Breast epithelium (tissue), 4 donors: ENCODE results near the gene LPCAT2. TPM values are rescaled to one million over a fixed set of nuclear protein-coding genes. Genes with fewer than 3 reads are reported as not detected.

Experiments used
- DNase-seq, 2 donors: peaks; one replicate each; pipeline ENCODE4 v3.0.0-alpha.2; 2019; ENCODE audit warnings: low spot score in 2 of 2
- H3K27ac ChIP-seq, 2 donors: fragments of 200-600 bp; sonication (generic) in 1 of 2; one replicate each; pipeline ENCODE4 v1.5.1; 2016 to 2019; ENCODE audit warnings: mild to moderate bottlenecking in 1 of 2
- H3K27me3 ChIP-seq, 2 donors: fragments of 200-600 bp; sonication (generic) in 1 of 2; one replicate each; pipeline versions ENCODE4 v1.5.1 to v1.6.0; 2017 to 2019; ENCODE audit warnings: control low read depth in 1 of 2, mild to moderate bottlenecking in 1 of 2
- H3K36me3 ChIP-seq: fragments of 200-600 bp; one replicate; pipeline ENCODE4 v1.5.1; 2019
- H3K4me1 ChIP-seq, 2 donors: fragments of 200-600 bp; sonication (generic); one replicate each; pipeline ENCODE4 v1.5.1; 2016 to 2019; ENCODE audit warnings: control low read depth in 1 of 2
- H3K4me3 ChIP-seq, 3 donors: fragments of 200-600 bp; sonication (generic); 1 replicate in 2 of 3; 2 replicates in 1 of 3; pipeline ENCODE4 v1.5.1; 2016 to 2019; ENCODE audit warnings: mild to moderate bottlenecking in 3 of 3, moderate library complexity in 2 of 3
- H3K9me3 ChIP-seq, 2 donors: fragments of 200-600 bp; sonication (generic) in 1 of 2; one replicate each; pipeline ENCODE4 v1.5.1; 2016 to 2019; ENCODE audit warnings: control low read depth in 1 of 2
- CTCF ChIP-seq, 3 donors: fragments of 450-650 bp; IDR thresholded peaks; one replicate each; pipeline ENCODE4 v1.5.1; 2016 to 2017; ENCODE audit warnings: antibody characterized with exemption in 3 of 3, mild to moderate bottlenecking in 3 of 3, moderate library complexity in 3 of 3
- POLR2A ChIP-seq: fragments of 450-650 bp; IDR thresholded peaks from one replicate; pipeline ENCODE4 v1.6.1; 2016; ENCODE audit warnings: antibody characterized with exemption, mild to moderate bottlenecking, moderate library complexity
- POLR2AphosphoS5 ChIP-seq, 3 donors: sonication (generic); formaldehyde crosslinking; IDR thresholded peaks; one replicate each; pipeline ENCODE4 v1.6.1; 2017; ENCODE audit warnings: antibody characterized with exemption in 3 of 3
- intact Hi-C: fragments of 100-400 bp; cut with DNase I; formaldehyde crosslinking; loops from one replicate; pipeline ENCODE4 v1.15.1; 2023; ENCODE audit warnings: low total_unique reads
- total RNA-seq, 3 donors: library from RNA; depleted of rRNA; stranded (reverse); fragments of >200 nt; gene quantifications; one replicate each; pipeline ENCODE4 v1.1.0, GENCODE V29; 2016

Gene LPCAT2
- total RNA-seq, 3 donors from 2014 or later = 12.3 to 35.9 (median 24.3) TPM

GRCh38 chr16:55622272-55622671, 113.4 kb downstream of the LPCAT2 start:
- Histone ChIP-seq H3K27me3 (no peaks in the 10 kb centered on the region), H3K27ac (no peak overlapping the region), H3K36me3 (no peaks in the 10 kb centered on the region), H3K4me3 (no peak overlapping the region), H3K4me1 (no peaks in the 10 kb centered on the region), H3K9me3 (no peaks in the 10 kb centered on the region)
- intact Hi-C loops = no loop called here
- DNase-seq = no peak
- TF ChIP-seq CTCF (IDR thresholded peaks at IDR 0.05) (no peak), POLR2A (no peak), POLR2AphosphoS5 (IDR thresholded peaks at IDR 0.05) (no peak)

GRCh38 chr16:55622930-55623561, 114.2 kb downstream of the LPCAT2 start:
- H3K4me3 ChIP-seq = no peak overlapping the region
- H3K9me3 ChIP-seq = no peaks in the 10 kb centered on the region
- no peaks in the 10 kb centered on the region for H3K36me3 ChIP-seq
- no peaks in the 10 kb centered on the region for H3K27me3 ChIP-seq
- TF ChIP-seq POLR2A (no peak), POLR2AphosphoS5 (IDR thresholded peaks at IDR 0.05) (no peak), CTCF (IDR thresholded peaks at IDR 0.05) (no peak)
- intact Hi-C loops = no loop called here
- H3K27ac ChIP-seq = no peak overlapping the region
- DNase-seq = no peak
- no peaks in the 10 kb centered on the region for H3K4me1 ChIP-seq

- Histone ChIP-seq H3K27ac (no peak overlapping the region), H3K9me3 (no peaks in the 10 kb centered on the region), H3K36me3 (no peaks in the 10 kb centered on the region), H3K27me3 (no peaks in the 10 kb centered on the region), H3K4me1 (no peaks in the 10 kb centered on the region), H3K4me3 (no peak overlapping the region)
- DNase-seq = no peak
- TF ChIP-seq POLR2A (no peak), CTCF (IDR thresholded peaks at IDR 0.05) (no peak)
- intact Hi-C loops = no loop called here
Observed at GRCh38 chr16:55623640-55624039, 114.8 kb downstream of the LPCAT2 start.

- no peak overlapping the region for H3K27ac ChIP-seq
- no peaks in the 10 kb centered on the region for H3K36me3 ChIP-seq
- no peaks in the 10 kb centered on the region for H3K4me1 ChIP-seq
- no peaks in the 10 kb centered on the region for H3K27me3 ChIP-seq
- H3K9me3 ChIP-seq = no peaks in the 10 kb centered on the region
- no peak for DNase-seq
- intact Hi-C loops = no loop called here
- no peak for TF ChIP-seq POLR2A
- TF ChIP-seq CTCF (IDR thresholded peaks at IDR 0.05) = no peak
- no peak for TF ChIP-seq POLR2AphosphoS5 (IDR thresholded peaks at IDR 0.05)
- no peak overlapping the region for H3K4me3 ChIP-seq
Observed at GRCh38 chr16:55624696-55625095, 115.8 kb downstream of the LPCAT2 start.

GRCh38 chr16:55625843-55626242, 117.0 kb downstream of the LPCAT2 start:
- Histone ChIP-seq H3K36me3 (no peaks in the 10 kb centered on the region), H3K27me3 (no peaks in the 10 kb centered on the region)

More at GRCh38 chr16:55625843-55626242, 117.0 kb downstream of the LPCAT2 start:
- Histone ChIP-seq H3K4me1 (no peaks in the 10 kb centered on the region), H3K9me3 (no peaks in the 10 kb centered on the region), H3K4me3 (no peak overlapping the region), H3K27ac (no peak overlapping the region)
- intact Hi-C loops = no loop called here
- no peak for DNase-seq
- TF ChIP-seq CTCF (IDR thresholded peaks at IDR 0.05) (no peak), POLR2AphosphoS5 (IDR thresholded peaks at IDR 0.05) (no peak), POLR2A (no peak)
